Testis (tissue), 3 donors: ENCODE results near the gene HLCS. TPM values are rescaled to one million over a fixed set of nuclear protein-coding genes. Genes with fewer than 3 reads are reported as not detected.

Experiments used
- DNase-seq: peaks from one replicate; pipeline ENCODE4 v3.0.0-alpha.2; 2019
- H3K27ac ChIP-seq, 2 donors: fragments of 200-600 bp; sonication (generic); one replicate each; pipeline ENCODE4 v1.5.1; 2019
- H3K27me3 ChIP-seq: fragments of 200-600 bp; sonication (generic); one replicate; pipeline ENCODE4 v1.5.1; 2019
- H3K36me3 ChIP-seq: fragments of 200-600 bp; sonication (generic); one replicate; pipeline ENCODE4 v1.5.1; 2017; ENCODE audit warnings: low read depth; ENCODE audit errors: missing control alignments
- H3K4me1 ChIP-seq: fragments of 200-600 bp; sonication (generic); one replicate; pipeline ENCODE4 v1.5.1; 2019
- H3K4me3 ChIP-seq, 2 donors: fragments of 200-600 bp; sonication (generic); one replicate each; pipeline ENCODE4 v1.5.1; 2017 to 2019
- H3K9me3 ChIP-seq: fragments of 200-600 bp; sonication (generic); one replicate; pipeline ENCODE4 v1.5.1; 2017
- POLR2A ChIP-seq: fragments of 450-650 bp; IDR thresholded peaks from one replicate; pipeline ENCODE4 v1.6.1; 2017; ENCODE audit warnings: antibody characterized with exemption, mild to moderate bottlenecking, moderate library complexity
- WGBS, 2 donors: methylation state at CpG; one replicate each; pipeline ENCODE4 v1.1.5; 2018; 5-methylcytosine and 5-hydroxymethylcytosine counted together
- intact Hi-C: fragments of 100-400 bp; cut with DNase I; formaldehyde crosslinking; loops from one replicate; pipeline ENCODE4 v1.15.1; 2023; ENCODE audit warnings: low total_unique reads
- polyA plus RNA-seq: library from polyadenylated mRNA; stranded (reverse); fragments of 350-450 nt; fragmentation: Illumina TruSeq; extraction: RNeasy Lipid Tissue Mini Kit (QIAGEN cat#74804); gene quantifications from one replicate; pipeline ENCODE4 v1.2.3, GENCODE V29; 2014; ENCODE audit warnings: low read depth, low replicate concordance; ENCODE audit not compliant: insufficient read depth
- total RNA-seq, 2 donors: library from RNA; depleted of rRNA; stranded (reverse); fragments of >200 nt; gene quantifications; one replicate each; pipeline ENCODE4 v1.2.3, GENCODE V29; 2016
- TF ChIP-seq, protein P1 (sequence below), 3 experiments: fragments of 450-650 bp in 2 of 3; fragments of 200-600 bp in 1 of 3; sonication (generic) in 1 of 3; IDR thresholded peaks; one replicate each; pipeline ENCODE4 v1.5.1; 2016 to 2019; ENCODE audit warnings: antibody characterized with exemption in 3 of 3, mild to moderate bottlenecking in 2 of 3, moderate library complexity in 1 of 3

HLCS gene
- total and polyA plus RNA-seq, 3 donors from 2014 or later = 19.5 to 38.1 (median 30.1) TPM

DNA sequence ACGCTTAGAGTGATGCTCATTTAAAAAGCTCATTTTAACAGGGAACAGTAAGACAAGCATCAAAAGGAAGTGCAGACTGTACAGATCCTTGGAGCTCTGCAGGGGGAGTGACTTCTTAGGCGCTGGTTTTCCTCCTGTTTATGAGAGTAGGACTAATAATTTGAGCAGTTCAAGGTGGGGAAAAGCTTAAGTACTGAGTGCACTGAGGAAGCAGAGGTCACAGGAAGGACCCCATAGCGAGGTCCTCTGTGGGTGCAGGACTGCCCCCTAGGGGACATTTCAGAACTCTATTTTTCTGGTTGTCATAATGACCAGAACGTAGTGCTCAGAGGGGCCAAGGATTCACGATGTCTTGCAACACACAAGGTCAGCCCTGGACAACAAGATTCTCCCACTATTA, 112.1 kb downstream of the HLCS start:
- no peaks in the 10 kb centered on the region for H3K36me3 ChIP-seq
- 53 to 54% methylated on average over 5 of the region's 5 CpGs for WGBS, 2 donors
- DNase-seq = peak; percentile 34
- no peak for TF ChIP-seq POLR2A
- TF ChIP-seq, protein P1, sequence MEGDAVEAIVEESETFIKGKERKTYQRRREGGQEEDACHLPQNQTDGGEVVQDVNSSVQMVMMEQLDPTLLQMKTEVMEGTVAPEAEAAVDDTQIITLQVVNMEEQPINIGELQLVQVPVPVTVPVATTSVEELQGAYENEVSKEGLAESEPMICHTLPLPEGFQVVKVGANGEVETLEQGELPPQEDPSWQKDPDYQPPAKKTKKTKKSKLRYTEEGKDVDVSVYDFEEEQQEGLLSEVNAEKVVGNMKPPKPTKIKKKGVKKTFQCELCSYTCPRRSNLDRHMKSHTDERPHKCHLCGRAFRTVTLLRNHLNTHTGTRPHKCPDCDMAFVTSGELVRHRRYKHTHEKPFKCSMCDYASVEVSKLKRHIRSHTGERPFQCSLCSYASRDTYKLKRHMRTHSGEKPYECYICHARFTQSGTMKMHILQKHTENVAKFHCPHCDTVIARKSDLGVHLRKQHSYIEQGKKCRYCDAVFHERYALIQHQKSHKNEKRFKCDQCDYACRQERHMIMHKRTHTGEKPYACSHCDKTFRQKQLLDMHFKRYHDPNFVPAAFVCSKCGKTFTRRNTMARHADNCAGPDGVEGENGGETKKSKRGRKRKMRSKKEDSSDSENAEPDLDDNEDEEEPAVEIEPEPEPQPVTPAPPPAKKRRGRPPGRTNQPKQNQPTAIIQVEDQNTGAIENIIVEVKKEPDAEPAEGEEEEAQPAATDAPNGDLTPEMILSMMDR (IDR thresholded peaks at IDR 0.05) = peak in 2 of 3 experiments; percentile 34 to 49
- no peaks in the 10 kb centered on the region for H3K4me1 ChIP-seq
- H3K27me3 ChIP-seq = no peaks in the 10 kb centered on the region
- no peak overlapping the region for H3K27ac ChIP-seq
- no peaks in the 10 kb centered on the region for H3K9me3 ChIP-seq
- H3K4me3 ChIP-seq = no peak overlapping the region
- intact Hi-C loops = no loop called here

DNA sequence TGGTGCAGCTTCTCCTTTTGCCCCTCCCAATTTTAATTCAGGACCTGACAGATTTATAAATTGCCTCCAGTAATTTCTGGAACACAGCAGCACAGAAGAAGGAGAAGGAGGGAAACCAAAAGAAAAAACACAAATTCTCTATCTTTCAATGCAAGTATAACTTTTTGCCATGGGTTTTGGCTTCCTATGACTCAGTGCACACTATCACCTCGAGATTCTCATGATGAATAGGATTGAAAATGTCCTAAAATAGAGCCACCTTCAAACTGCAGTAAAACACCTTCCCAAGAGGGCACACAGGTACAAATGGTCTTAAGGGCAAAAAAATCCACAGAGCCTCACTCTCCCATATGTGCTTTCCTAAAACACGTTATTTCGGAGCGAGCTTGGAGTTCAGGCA, 113.6 kb downstream of the HLCS start:
- intact Hi-C loops = no loop called here
- no peaks in the 10 kb centered on the region for H3K4me1 ChIP-seq
- no peak overlapping the region for H3K4me3 ChIP-seq
- no peaks in the 10 kb centered on the region for H3K27me3 ChIP-seq
- WGBS, 2 donors = 91 to 97% methylated on average over 4 of the region's 4 CpGs
- no peaks in the 10 kb centered on the region for H3K9me3 ChIP-seq
- H3K27ac ChIP-seq = no peak overlapping the region
- no peak for TF ChIP-seq POLR2A
- TF ChIP-seq, protein P1 (IDR thresholded peaks at IDR 0.05) = no peak
- H3K36me3 ChIP-seq = no peaks in the 10 kb centered on the region
- no peak for DNase-seq

DNA sequence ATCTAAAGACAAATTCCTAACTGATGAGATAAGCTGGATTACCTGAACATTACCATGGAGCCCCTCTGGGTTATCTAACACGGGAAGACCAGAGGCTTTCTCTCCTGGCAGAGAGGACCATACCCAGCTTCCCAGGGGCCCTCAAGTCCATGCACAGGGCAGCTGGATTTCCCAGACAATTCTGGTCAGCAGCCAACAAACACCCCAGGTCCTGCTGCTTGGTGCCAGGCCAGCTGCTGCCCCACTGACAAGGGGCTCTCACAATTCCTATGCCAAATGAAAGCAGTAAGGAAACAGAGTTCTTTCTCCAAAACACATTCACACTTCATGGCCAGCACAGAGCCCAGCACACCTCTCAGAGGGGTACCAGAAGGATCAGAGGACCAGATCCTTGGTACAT, 114.2 kb downstream of the HLCS start:
- Histone ChIP-seq H3K4me3 (no peak overlapping the region), H3K27ac (no peak overlapping the region), H3K9me3 (no peaks in the 10 kb centered on the region), H3K36me3 (no peaks in the 10 kb centered on the region), H3K27me3 (no peaks in the 10 kb centered on the region), H3K4me1 (no peaks in the 10 kb centered on the region)
- WGBS, 2 donors = 70 to 80% methylated on average over 1 of the region's 1 CpG
- DNase-seq = no peak
- intact Hi-C loops = no loop called here
- no peak for TF ChIP-seq POLR2A
- TF ChIP-seq, protein P1 (IDR thresholded peaks at IDR 0.05) = no peak

DNA sequence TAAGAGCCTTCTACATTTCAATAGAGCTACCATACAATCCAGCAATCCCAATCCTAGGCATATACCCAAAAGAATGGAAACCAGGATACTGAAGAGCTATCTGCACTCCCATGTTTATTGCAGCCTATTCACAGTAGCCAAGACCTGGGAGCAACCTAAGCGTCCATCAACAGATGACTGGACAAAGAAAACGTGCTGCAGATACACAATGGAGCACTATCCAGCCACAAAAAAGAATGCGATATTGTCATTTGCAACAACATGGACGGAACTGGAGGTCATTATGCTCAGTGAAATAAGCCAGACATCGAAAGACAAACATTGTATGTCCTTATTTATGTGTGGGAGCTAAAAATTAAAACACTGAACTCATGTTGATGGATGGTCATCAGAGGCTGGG, 115.3 kb downstream of the HLCS start:
- intact Hi-C loops = no loop called here
- Histone ChIP-seq H3K9me3 (no peaks in the 10 kb centered on the region), H3K4me1 (no peaks in the 10 kb centered on the region), H3K27me3 (no peaks in the 10 kb centered on the region), H3K36me3 (no peaks in the 10 kb centered on the region), H3K27ac (no peak overlapping the region), H3K4me3 (no peak overlapping the region)
- TF ChIP-seq POLR2A = no peak
- TF ChIP-seq, protein P1 (IDR thresholded peaks at IDR 0.05) = no peak
- WGBS, 2 donors = 96 to 99% methylated on average over 5 of the region's 5 CpGs
- DNase-seq = no peak

DNA sequence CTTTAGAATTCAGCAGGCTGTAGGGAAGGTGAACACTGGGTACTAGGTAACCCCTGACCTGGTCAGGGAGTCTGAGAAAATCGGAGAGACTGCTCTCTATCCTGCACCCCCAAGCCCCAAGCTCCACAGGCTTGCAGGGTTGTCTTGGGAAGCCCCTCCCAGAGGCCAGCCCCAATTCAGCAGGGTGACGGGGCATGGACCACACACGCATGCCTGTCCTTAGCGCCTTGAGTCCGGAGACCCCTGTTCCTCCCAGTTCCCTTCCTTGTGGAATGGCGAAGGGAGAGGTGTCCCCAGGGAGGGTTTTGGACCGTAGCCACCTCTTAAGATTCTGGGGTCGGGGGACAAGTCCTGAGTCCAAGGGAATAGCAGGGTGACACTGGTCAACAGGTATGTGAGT, 116.1 kb downstream of the HLCS start:
- H3K4me3 ChIP-seq = no peak overlapping the region
- DNase-seq = no peak
- WGBS, 2 donors = 95 to 97% methylated on average over 6 to 8 of the region's 8 CpGs
- no peaks in the 10 kb centered on the region for H3K36me3 ChIP-seq
- no peaks in the 10 kb centered on the region for H3K9me3 ChIP-seq
- no peak for TF ChIP-seq POLR2A
- TF ChIP-seq, protein P1 (IDR thresholded peaks at IDR 0.05) = no peak
- no peak overlapping the region for H3K27ac ChIP-seq
- intact Hi-C loops = no loop called here
- H3K4me1 ChIP-seq = no peaks in the 10 kb centered on the region
- H3K27me3 ChIP-seq = no peaks in the 10 kb centered on the region
